Erythroblast (primary cell): Measurements from ENCODE around the gene RPS16.
"Not testable (repeated sequence)": the region's sequence is repeated elsewhere in the genome, so short reads cannot be mapped to it uniquely, and the experiment has no call there.

Experiments used
- DNase-seq, 2 experiments: peaks; one replicate each; lab custom pipeline; 2025; lab: John Stamatoyannopoulos, UW
- GATA1 ChIP-seq: IDR thresholded peaks from 2 replicates; pipeline ENCODE4 v1.6.1; 2011; ENCODE audit warnings: low read depth, mild to moderate bottlenecking, control low read depth, low read length, moderate library complexity
- POLR2A ChIP-seq: IDR thresholded peaks from 2 replicates; pipeline ENCODE4 v1.6.1; 2011; ENCODE audit warnings: mild to moderate bottlenecking, low read length

RPS16 gene

DNA sequence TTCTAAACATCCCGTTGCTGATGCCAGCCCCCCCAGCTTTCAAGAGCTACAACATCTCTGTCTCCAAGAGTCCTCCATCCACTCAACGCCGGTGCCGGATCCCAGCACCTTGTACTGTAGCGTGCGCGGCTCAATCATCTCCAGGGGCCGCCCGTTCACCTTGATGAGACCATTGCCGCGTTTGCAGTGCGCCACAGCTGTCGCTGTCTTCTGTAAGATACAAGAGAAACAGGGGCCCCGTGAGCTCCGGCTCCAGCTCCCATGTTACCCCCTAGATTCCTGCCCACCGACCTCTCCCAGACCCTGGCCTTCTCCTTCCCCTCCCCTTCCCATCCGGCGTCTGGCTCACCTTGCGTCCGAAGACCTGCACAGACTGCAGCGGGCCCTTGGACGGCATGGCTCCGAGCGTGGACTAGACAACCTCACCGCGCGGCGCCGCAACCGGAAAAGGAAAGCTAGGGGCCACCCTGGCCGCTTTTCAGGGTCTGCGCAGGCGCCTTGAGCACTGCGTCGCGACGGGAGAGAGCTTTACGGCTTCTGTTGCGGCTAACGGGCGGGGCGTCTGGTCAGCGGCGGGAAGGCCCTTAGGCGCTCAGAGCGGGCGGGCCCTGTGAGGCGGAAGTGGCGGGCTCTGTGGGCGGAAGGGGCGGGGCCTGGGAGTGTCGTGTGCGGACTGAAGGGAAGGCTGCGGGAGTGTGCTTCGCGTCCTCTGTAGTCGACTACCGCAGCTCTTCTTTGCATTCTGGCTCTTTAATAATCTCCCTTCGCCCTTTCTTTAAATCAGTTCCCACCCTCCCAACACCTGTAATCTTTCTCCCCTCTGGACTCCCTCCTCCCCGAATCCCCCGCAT lies at the start of gene RPS16:
Gene RPS16 (minus strand): TSS at position 451 of the 851 bp plus-strand sequence. CDS start 54 bp downstream, at position 397.
- peak; percentile 98 for TF ChIP-seq POLR2A
- no peak for TF ChIP-seq GATA1
- DNase-seq, result peak; percentile 99 to 100

DNA sequence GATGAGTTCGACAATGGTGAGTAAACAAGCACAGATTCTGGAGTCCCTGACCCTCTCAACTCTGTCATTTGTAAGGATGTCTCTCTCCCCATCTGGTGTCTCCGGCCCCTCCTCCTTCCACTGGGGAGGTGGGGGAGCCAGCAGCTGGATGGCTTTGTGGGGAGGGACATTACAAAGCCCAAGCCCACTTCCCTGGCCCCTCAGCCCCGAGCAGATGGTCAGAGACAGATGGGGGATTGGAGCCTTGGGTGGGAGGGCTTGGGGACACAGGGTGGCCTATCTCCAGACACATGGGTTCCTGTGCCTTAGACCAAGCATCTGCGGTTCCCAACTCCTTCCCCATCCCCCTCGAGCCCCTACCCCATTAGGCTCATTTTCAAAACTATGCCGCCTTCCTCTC lies 47.4 kb upstream of the RPS16 start:
- no peak for DNase-seq
- TF ChIP-seq GATA1 (no peak), POLR2A (no peak)

DNA sequence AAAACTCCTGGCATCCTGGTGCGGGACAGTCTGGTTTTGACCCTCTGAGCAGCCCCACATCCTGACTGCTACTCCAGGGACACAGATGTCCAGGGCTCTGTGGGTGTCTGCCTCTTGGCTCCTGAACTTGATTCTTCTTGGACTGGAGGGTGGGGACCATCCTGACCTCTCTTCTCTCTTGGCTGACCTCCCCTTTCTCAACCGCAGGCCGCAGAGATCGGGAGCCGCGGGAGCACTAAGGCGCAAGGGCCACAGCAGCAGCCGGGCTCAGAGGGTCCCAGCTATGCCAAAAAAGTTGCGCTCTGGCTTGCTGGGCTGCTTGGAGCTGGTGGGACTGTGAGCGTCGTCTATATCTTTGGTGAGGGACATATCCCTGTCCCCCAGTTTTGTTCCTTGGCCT lies 45.9 kb upstream of the RPS16 start:
- TF ChIP-seq POLR2A, result no peak
- TF ChIP-seq GATA1, result no peak
- no peak for DNase-seq

DNA sequence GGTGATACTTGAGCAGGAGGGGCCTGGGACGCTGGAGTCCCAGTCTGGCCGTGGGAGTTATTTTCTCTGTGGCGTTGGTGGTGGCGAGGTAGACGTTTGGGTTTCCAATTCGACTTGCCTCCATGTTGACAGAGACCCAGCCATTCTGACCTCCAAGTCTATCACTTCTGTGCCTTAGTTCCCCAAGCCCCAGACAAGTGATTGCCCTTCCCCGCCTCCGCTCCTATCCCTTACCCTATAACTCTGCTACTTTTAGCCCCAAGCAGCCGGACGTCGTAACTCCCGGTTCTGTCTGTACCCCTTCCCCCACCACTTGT lies 45.4 kb upstream of the RPS16 start:
- no peak for TF ChIP-seq GATA1
- TF ChIP-seq POLR2A, result no peak
- peak in 1 of 2 experiments; percentile 63 for DNase-seq

DNA sequence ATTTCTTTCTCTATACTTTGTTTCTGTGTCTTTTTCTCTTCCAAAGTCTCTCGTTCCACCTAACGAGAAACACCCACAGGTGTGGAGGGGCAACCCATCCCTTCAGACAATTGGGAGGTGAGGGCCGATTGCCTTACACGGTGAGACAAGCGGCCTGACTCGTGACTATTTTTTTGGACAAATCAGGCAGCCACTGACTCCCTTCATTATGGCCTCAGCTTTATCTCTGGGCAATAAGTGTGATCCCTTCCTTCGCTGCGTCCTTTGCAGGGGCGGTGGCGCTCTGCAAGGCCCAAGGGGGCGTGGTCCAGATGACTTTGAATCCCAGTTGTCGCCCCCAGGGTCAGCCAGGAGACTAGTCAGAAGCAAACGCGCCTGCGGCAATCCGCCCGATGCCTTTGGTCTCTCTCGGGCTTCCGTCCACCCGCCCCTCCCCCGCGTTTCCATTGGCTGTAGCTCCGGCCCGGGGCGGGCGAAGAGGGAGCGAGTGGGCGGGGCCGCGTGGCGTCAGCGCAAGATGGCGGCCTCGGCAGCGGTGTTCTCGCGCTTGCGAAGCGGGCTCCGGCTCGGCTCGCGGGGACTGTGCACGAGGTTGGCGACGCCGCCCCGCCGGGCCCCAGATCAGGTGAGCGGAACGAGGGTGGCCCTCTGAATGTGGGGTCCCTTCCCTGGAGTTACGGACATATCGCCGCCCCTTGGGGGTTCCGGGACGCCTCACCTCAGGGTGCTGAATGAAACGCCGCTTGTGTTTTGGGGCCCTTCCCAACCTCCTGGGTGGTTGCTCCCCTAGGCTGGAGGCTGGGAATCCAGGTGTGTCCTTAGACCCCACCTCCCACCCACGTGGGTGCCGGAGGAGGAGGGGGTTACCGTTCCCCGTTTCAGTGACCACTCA lies 44.8 kb upstream of the RPS16 start, which contains the start of gene TIMM50:
Gene TIMM50 (plus strand): TSS at position 502 of the 892 bp plus-strand sequence. CDS start 16 bp downstream, at position 518.
- peak; percentile 98 for DNase-seq
- TF ChIP-seq GATA1 (no peak), POLR2A (peak; percentile 77)

DNA sequence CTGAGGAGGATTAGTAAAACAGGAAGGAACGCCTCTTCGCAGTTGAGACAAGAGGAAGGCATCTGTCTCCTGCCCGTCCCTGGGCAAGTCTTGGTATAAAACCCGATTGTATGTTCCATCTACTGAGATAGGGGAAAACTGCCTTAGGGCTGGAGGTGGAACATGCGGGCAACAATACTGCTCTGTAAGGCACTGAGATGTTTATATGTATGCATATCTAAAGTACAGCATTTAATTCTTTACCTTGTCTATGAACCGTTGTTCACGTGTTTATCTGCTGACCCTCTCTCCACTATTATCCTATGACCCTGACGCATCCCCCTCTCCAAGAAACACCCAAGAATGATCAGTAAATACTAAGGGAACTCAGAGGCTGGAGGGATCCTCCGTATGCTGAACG lies 44.2 kb upstream of the RPS16 start:
- TF ChIP-seq POLR2A, result no peak
- no peak for TF ChIP-seq GATA1
- no peak for DNase-seq

DNA sequence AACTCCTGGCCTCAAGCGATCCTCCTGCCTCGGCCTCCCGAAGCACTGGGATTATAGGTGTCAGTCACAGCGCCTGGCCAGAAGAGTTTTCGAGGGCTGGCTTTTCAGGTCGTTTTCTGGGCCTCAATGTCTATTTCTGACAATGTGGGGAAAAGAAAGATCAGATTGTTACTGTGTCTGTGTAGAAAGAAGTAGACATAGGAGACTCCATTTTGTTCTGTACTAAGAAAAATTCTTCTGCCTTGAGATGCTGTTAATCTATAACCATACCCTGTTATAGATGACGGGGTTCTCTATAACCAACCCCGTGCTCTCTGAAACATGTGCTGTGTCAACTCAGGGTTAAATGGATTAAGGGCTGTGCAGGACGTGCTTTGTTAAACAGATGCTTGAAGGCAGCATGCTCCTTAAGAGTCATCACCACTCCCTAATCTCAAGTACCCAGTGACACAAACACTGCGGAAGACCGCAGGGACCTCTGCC lies 43.6 kb upstream of the RPS16 start:
- DNase-seq, result not testable (repeated sequence)

DNA sequence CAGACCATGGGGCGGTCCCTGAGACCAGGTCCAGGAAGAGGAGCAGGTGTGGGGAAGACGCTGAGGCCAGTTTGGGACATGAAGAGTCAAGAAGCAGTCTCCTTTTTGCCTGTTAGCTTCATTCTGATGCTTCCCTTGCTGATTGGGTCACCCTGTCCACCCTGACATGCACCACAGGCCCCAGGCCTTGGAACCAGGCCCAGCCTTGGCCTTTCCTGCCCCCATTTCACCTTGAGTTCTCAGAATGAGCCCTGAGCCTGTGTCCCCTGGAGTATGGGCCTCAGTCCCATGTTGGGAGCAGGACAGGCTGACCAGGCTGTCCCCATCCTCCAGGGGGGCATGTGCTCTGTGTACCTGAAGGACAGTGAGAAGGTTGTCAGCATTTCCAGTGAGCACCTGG lies 40.0 kb upstream of the RPS16 start:
- no peak for DNase-seq
- TF ChIP-seq POLR2A (no peak), GATA1 (no peak)

DNA sequence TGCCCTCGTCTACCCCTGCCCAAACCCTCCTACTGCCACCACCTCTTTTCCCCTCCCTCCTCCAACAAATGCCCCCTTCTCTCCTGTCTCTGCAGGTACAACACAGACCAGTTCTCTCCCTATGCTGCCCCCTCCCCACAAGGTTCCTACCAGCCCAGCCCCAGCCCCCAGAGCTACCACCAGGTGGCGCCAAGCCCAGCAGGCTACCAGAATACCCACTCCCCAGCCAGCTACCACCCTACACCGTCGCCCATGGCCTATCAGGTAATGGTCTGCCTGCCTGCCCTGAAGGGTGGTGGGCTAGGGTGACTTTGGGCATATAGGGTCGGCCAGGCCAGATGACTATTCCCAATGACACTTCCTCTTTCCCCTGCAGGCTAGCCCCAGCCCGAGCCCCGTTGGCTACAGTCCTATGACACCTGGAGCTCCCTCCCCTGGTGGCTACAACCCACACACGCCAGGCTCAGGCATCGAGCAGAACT lies 38.4 kb upstream of the RPS16 start:
- no peak for TF ChIP-seq GATA1
- no peak for TF ChIP-seq POLR2A

DNA sequence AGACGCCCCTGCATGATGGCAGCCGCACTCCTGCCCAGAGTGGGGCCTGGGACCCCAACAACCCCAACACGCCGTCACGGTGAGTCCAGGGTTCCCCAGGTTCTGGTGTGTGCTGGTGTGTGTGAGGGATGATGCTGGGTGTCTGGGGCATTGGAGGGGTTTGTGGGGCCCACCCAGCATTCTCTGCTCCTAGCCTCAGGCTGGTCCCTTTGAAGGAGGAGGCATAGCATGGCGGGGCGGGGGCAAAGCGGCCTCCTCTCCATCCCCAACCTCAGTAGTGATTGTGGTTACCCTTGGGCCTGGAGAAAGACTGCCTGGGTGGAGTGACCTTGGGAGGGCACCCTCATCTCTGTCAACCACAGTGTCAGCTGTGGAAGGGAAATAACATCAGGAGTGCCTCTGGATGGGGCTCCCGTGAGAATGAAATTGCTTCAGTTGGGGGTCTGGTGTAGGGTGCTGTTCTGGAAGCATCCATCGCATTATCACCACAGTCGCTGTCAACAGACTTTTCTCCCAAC lies 37.8 kb upstream of the RPS16 start:
- no peak for TF ChIP-seq POLR2A
- TF ChIP-seq GATA1, result no peak

More for the DNA sequence above, 38.4 kb upstream of the RPS16 start:
- peak; percentile 51 to 74 for DNase-seq

DNA sequence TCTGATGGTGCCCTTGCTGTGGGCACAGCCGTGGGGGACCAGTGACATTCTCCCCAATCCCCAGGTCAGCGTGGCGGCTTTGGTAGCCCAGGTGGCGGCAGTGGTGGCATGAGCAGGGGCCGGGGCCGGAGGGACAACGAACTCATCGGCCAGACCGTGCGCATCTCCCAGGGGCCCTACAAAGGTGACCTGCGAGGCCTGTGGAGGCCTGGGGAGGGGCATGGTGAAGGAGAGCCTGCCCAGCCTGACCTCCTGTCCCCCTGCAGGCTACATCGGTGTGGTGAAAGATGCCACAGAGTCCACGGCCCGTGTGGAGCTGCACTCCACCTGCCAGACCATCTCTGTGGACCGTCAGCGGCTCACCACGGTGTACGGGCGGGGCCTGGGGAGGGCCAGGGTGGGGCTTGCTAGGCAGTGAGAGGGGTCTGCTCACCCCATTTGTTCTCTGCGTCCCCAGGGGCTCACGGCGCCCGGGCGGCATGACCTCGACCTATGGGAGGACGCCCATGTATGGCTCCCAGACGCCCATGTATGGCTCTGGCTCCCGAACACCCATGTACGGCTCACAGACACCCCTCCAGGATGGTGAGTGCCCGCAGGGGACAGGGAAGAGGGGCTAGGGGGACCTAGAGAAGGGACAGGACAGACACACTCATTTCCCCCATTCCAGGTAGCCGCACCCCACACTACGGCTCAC lies 37.1 kb upstream of the RPS16 start:
- no peak for DNase-seq
- no peak for TF ChIP-seq POLR2A
- TF ChIP-seq GATA1, result no peak

More for the DNA sequence above, 37.8 kb upstream of the RPS16 start:
- DNase-seq, result no peak

DNA sequence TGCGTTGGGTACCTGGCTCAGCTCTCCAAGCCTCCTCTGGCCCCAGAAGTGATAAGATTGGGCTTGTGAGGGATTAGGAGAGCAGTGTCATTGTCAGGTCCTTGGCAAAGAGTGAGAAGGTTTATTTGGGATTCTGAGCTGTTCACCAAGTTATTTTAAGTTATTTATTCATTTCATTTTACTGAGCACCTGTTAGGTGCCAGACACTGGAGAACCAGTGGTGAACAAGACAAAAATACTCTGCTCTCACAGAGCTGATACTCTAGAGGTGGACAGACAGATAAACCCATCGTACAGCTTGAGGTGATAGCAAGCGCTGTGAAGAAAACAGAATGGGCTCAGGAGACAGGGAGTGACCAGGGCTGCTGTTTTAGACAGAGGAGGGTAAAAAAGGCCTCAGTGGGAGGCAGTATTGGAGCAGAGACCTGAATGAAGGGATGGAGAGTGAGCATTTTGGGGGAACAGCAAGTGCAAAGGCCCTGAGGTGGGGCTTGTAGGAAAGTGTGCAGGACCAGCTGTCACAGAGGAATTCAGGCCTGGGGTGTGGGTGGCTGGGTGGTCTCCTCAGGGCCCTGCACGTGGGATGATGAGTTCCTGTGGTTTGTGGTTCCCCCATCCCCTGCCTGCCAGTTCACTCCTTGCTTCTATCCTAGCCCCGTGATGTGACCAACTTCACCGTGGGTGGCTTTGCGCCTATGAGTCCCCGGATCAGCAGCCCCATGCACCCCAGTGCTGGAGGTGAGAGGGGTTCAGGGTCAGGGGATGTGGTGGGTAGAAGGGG lies 36.2 kb upstream of the RPS16 start:
- no peak for DNase-seq
- no peak for TF ChIP-seq GATA1
- TF ChIP-seq POLR2A, result no peak

DNA sequence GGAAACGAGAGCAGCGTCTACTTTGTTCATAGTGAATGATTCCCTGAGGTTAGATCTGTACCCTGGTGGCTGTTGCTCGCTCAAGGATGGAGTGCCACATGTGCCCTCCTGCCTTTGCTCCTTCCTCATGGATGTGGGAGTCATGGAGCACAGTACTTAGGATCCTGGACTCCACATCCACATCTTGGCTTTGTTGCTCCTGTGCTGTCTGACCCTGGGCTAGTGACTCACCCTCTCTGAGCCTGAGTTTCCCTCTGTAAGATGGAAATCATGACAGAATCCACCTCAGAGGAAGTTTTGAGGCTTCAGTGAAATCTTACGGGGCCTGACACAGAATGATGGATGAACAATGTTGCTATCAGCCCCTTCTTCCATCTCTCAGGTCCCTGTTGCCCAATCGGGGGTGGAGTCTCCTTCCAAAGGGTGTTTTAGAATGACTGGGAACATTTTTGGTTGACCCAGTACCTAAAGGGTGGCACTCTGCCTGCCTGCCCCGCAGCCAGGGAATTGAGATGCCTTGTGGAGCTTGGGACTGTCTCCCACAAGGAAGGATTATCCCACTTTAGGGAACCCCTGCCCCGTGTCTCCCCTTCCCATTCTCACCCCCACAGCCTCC lies 35.1 kb upstream of the RPS16 start:
- DNase-seq, result no peak
- TF ChIP-seq POLR2A (no peak), GATA1 (no peak)
